H7 (cell line): ENCODE measurements around the gene HNRNPA1. TPM values are rescaled to one million over a fixed set of nuclear protein-coding genes. Genes with fewer than 3 reads are reported as not detected.

Source experiments
- DNase-seq: peaks from one replicate; pipeline ENCODE4 v3.0.0; 2012
- H3K27me3 ChIP-seq: 2 replicates; pipeline ENCODE4 v1.6.0; 2011; ENCODE audit warnings: mild to moderate bottlenecking, low read length; ENCODE audit not compliant: control insufficient read depth, insufficient read depth
- H3K36me3 ChIP-seq: replicated peaks from 2 replicates; pipeline ENCODE4 v1.5.1; 2011; ENCODE audit warnings: low read length; ENCODE audit not compliant: control insufficient read depth, insufficient read depth
- H3K4me3 ChIP-seq: 2 replicates; pipeline ENCODE4 v1.5.1; 2011; ENCODE audit warnings: low read depth, mild to moderate bottlenecking, control low read depth, low read length, moderate library complexity; ENCODE audit not compliant: insufficient read depth
- total RNA-seq: library from RNA; depleted of rRNA; stranded (reverse); fragments of >200 nt; shearing (Covaris generic); gene quantifications from 2 replicates; pipeline ENCODE4 v1.2.3, GENCODE V29; 2014; rRNA removed

Gene HNRNPA1
- total RNA-seq, 1 experiment from 2014 or later = 952 TPM

DNA sequence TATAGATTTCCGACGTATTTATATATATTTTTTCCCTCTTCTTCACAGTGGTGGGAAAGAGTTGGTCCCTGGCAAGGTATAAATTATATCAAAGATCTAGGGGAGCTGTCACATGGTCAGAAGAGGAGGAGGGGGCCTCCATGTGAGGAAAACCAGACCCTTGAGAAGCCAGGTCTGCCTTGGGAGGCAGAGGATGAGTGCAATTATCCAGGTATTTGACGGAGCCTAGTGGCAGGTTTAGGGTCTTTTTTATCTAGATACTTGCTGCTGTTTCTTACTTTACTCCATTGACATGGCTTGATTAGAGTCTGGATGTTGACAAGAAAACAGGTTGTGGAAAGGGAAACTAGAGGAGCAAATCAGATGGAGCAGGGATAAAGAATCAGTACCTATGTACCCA lies 49.9 kb downstream of the HNRNPA1 start:
- Histone ChIP-seq H3K27me3 (no peaks in the 10 kb centered on the region), H3K4me3 (no peak overlapping the region), H3K36me3 (peaks cover 2% of the 10 kb centered on the region)
- DNase-seq = no peak

DNA sequence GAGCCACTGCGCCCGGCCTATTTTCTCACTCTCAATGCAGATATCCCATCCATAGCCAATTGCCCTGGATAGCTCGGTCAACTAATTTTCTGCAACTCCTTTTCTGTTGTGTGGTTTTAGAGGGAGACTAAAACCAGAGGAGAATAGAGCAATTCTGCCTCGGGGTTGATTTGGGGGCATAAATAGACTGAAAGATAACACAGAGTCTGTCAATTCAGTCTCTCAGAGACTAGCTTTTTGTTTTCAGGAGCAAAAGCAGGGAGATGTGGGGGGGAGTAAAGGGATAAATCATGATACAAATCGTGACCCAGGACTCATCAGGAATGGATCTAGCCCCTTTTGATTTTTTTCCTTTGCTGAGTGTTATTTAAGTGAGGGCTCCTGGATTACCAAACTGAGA lies 50.9 kb downstream of the HNRNPA1 start:
- no peak overlapping the region for H3K4me3 ChIP-seq
- peaks cover 2% of the 10 kb centered on the region for H3K36me3 ChIP-seq
- no peaks in the 10 kb centered on the region for H3K27me3 ChIP-seq
- DNase-seq = no peak

DNA sequence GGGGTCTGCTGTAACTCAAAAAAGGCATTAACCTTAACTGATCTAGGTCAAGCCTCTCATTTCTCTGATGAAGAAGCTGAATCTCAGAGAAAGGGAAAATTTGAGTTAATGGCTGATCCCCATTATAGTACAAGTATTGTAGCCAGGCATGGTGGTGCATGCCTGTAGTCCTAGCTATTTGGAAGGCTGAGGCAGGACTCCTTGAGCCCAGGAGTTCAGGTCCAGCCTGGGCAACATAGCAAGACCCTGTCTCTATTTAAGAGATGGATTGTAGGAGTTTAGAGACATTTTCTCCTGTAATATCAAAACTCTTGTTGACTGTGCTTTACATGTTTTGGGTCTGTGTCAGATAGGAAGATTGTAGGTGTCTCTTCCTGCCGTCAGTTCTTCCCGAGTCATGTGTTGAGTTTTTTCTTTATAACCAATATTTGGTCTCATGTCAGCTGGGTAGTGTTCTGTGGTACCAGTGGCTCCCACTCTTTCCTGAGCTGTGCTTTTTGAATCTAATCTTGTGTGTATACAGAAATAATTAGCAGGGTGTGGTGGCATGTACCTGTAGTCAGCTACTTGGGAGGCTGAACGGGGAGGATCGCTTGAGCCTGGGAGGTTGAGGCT lies 53.0 kb downstream of the HNRNPA1 start:
- no peak for DNase-seq
- H3K4me3 ChIP-seq = no peak overlapping the region
- H3K36me3 ChIP-seq = peaks cover 2% of the 10 kb centered on the region
- no peaks in the 10 kb centered on the region for H3K27me3 ChIP-seq

Other genes with a start within 250 kb of the HNRNPA1 start
- not detected in 2 replicates for gene HOXC5, start 247.7 kb upstream of the HNRNPA1 start, total RNA-seq
- gene HOXC4, start 226.9 kb upstream of the HNRNPA1 start, total RNA-seq = not detected in 2 replicates
- gene SMUG1, start 91.7 kb upstream of the HNRNPA1 start, total RNA-seq = 33.8 and 40.2 TPM in 2 replicates
- gene CBX5, start 604 bp upstream of the HNRNPA1 start, total RNA-seq = 51.2 and 62.2 TPM in 2 replicates
- 2.2 and 2.9 TPM in 2 replicates for gene NFE2, start 20.3 kb downstream of the HNRNPA1 start, total RNA-seq
- 117 and 121 TPM in 2 replicates for gene COPZ1, start 44.4 kb downstream of the HNRNPA1 start, total RNA-seq
- gene GPR84, start 83.8 kb downstream of the HNRNPA1 start, total RNA-seq = not detected in 2 replicates
- gene ZNF385A, start 104.0 kb downstream of the HNRNPA1 start, total RNA-seq = 2.7 and 3.5 TPM in 2 replicates
- gene ITGA5, start 138.5 kb downstream of the HNRNPA1 start, total RNA-seq = 38.4 and 50.6 TPM in 2 replicates
- gene GTSF1, start 192.9 kb downstream of the HNRNPA1 start, total RNA-seq = 1.0 TPM in 1 of 2 replicates, not detected in the other
- not detected in 2 replicates for gene NCKAP1L, start 217.0 kb downstream of the HNRNPA1 start, total RNA-seq